Nephron progenitor cell (in vitro differentiated cells): Measurements from ENCODE around the gene CHD2.
A peak's percentile ranks its signal among the peaks of the same experiment; 100 is the strongest.

Experiments
- DNase-seq: peaks from one replicate; pipeline ENCODE4 v3.0.0; 2021
- H3K27ac Mint-ChIP-seq: 2 replicates; pipeline ENCODE4 v1.8.0; 2021; ENCODE audit warnings: mild to moderate bottlenecking, moderate library complexity, mixed read lengths
- H3K27me3 Mint-ChIP-seq: 2 replicates; pipeline ENCODE4 v1.8.0; 2021; ENCODE audit warnings: mild to moderate bottlenecking, low read depth, mixed read lengths; ENCODE audit not compliant: poor library complexity
- H3K36me3 Mint-ChIP-seq: 2 replicates; pipeline ENCODE4 v1.8.0; 2021; ENCODE audit warnings: low read depth, mixed read lengths
- H3K4me1 Mint-ChIP-seq: 2 replicates; pipeline ENCODE4 v1.8.0; 2021; ENCODE audit warnings: mixed read lengths
- H3K4me3 Mint-ChIP-seq: 2 replicates; pipeline ENCODE4 v1.8.0; 2021; ENCODE audit warnings: mild to moderate bottlenecking, moderate library complexity, mixed read lengths
- H3K9me3 Mint-ChIP-seq: 2 replicates; pipeline ENCODE4 v1.8.0; 2021; ENCODE audit warnings: mild to moderate bottlenecking, moderate library complexity, mixed read lengths
- CTCF ChIP-seq: fragments of 200-600 bp; sonication (generic); IDR thresholded peaks from 2 replicates; pipeline ENCODE4 v1.5.0; 2021; ENCODE audit warnings: antibody characterized with exemption

Gene CHD2

GRCh38 chr15:92928225-92928750 lies 28.2 kb downstream of the CHD2 start:
- H3K4me1 Mint-ChIP-seq, result peaks cover 50% of the 10 kb centered on the region
- DNase-seq, result no peak
- TF ChIP-seq CTCF, result no peak
- peak overlapping the region; percentile 90 for H3K27ac Mint-ChIP-seq
- H3K27me3 Mint-ChIP-seq, result no peaks in the 10 kb centered on the region
- H3K36me3 Mint-ChIP-seq, result peaks cover 93% of the 10 kb centered on the region
- H3K4me3 Mint-ChIP-seq, result no peak overlapping the region
- no peaks in the 10 kb centered on the region for H3K9me3 Mint-ChIP-seq

GRCh38 chr15:92929002-92929401 lies 28.9 kb downstream of the CHD2 start:
- peaks cover 44% of the 10 kb centered on the region for H3K4me1 Mint-ChIP-seq
- peak overlapping the region; percentile 88 for H3K27ac Mint-ChIP-seq
- H3K4me3 Mint-ChIP-seq, result no peak overlapping the region
- no peaks in the 10 kb centered on the region for H3K27me3 Mint-ChIP-seq
- TF ChIP-seq CTCF, result no peak
- no peaks in the 10 kb centered on the region for H3K9me3 Mint-ChIP-seq
- DNase-seq, result no peak
- H3K36me3 Mint-ChIP-seq, result peaks cover 94% of the 10 kb centered on the region

DNA sequence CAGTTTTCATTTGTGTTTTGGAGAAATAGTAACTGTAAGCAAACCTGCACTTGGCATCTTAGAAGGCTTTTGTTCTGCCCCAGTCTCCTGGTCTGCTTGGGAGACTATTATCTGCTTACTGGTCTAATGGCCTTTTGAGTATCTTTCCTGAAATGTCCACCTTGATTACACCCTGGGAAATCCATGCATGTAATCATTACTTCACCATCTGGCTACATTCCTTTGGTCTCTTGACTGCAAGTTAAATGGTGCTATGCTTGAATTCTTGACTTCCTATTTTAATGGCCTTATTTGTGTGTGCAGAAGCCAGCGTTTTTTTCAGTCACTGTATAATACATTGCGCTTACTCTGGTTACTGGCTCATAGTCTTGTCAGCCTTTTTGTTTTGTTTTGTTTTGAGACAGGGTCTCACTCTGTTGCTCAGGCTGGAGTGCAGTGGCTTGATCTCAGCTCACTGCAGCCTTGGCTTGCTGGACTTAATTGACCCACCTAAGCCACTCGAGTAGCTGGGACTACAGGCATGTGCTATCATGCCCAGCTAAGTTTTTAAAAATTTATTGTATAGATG lies 30.0 kb downstream of the CHD2 start:
- no peak overlapping the region for H3K4me3 Mint-ChIP-seq

GRCh38 chr15:92930776-92931175 lies 30.7 kb downstream of the CHD2 start:
- no peak for DNase-seq
- Mint-ChIP-seq H3K36me3 (peaks cover 94% of the 10 kb centered on the region), H3K9me3 (no peaks in the 10 kb centered on the region), H3K27ac (peak overlapping the region; percentile 98), H3K4me3 (peak overlapping the region; percentile 7), H3K4me1 (peaks cover 47% of the 10 kb centered on the region), H3K27me3 (no peaks in the 10 kb centered on the region)
- TF ChIP-seq CTCF, result no peak

More for the DNA sequence above, 30.0 kb downstream of the CHD2 start:
- Mint-ChIP-seq H3K4me1 (peaks cover 40% of the 10 kb centered on the region), H3K27me3 (no peaks in the 10 kb centered on the region), H3K9me3 (no peaks in the 10 kb centered on the region), H3K36me3 (peaks cover 94% of the 10 kb centered on the region), H3K27ac (peak overlapping the region; percentile 98)
- DNase-seq, result no peak
- TF ChIP-seq CTCF, result no peak

DNA sequence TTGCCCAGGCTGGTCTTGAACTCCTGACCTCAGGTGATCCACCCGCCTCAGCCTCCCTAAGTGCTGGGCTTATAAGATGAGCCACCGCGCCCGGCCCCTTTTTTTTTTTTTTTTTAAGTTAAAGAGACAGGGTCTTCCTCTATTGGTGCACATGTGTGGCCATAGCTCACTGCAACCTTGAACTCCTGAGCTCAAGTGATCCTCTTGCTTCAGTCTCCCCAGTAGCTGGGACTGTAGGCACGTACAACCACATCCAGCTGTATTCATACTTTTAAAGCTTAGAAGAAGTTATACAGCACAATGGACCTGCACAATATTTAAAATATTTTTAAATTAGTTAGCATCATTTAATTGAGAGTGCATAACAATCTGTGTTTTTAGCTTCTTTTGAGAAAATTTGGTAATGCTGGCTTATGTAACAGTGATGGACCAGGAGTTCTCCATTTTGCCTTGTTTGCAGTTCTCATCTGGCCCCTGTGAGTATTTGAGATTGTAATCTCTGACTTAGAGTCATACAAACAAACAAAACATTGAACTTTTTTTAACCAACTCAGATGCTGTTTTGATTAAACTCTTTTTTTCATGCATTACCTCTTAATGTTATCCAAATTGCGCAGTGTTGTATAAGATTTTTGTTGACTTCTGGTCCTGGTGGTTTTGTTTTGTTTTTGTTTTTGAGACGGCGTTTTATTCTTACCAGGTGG lies 33.0 kb downstream of the CHD2 start:
- no peak overlapping the region for H3K4me3 Mint-ChIP-seq
- H3K27ac Mint-ChIP-seq, result peak overlapping the region; percentile 59
- TF ChIP-seq CTCF, result no peak

GRCh38 chr15:92933831-92934230 lies 33.7 kb downstream of the CHD2 start:
- Mint-ChIP-seq H3K36me3 (peaks cover 88% of the 10 kb centered on the region), H3K9me3 (no peaks in the 10 kb centered on the region), H3K4me3 (no peak overlapping the region), H3K27me3 (no peaks in the 10 kb centered on the region), H3K4me1 (peaks cover 27% of the 10 kb centered on the region), H3K27ac (no peak overlapping the region)
- TF ChIP-seq CTCF, result no peak
- no peak for DNase-seq

More for the DNA sequence above, 33.0 kb downstream of the CHD2 start:
- Mint-ChIP-seq H3K27me3 (no peaks in the 10 kb centered on the region), H3K4me1 (peaks cover 34% of the 10 kb centered on the region), H3K9me3 (no peaks in the 10 kb centered on the region), H3K36me3 (peaks cover 89% of the 10 kb centered on the region)
- no peak for DNase-seq
